Measurements from ENCODE around the gene WDR89.
"Not testable (repeated sequence)": the region's sequence is repeated elsewhere in the genome, so short reads cannot be mapped to it uniquely, and the experiment has no call there.

The WDR89 gene

GRCh38 chr14:63661881-63662280 is 20.2 kb upstream of the WDR89 start:
- not testable (repeated sequence) for H4K12ac ChIP-seq (ENCODE audit: low read depth, low read length); H3K4me2 ChIP-seq (ENCODE audit: low read length); H3K27me3 ChIP-seq (ENCODE audit: insufficient read depth, low read length); H3K23ac ChIP-seq (ENCODE audit: low read length); H3K4me1 ChIP-seq (ENCODE audit: control insufficient read depth in 1 of 2, insufficient read depth in 2 of 2, low read length in 2 of 2); H3K27ac ChIP-seq (ENCODE audit: low read depth, low read length); H3K9ac ChIP-seq (ENCODE audit: low read length); H3K79me2 ChIP-seq (ENCODE audit: control insufficient read depth, insufficient read depth, low read length, poor library complexity); H3K79me1 ChIP-seq (ENCODE audit: low read length); H2AK5ac ChIP-seq (ENCODE audit: low read length); H3K14ac ChIP-seq (ENCODE audit: low read length); H4K8ac ChIP-seq (ENCODE audit: low read depth, low read length); H4K91ac ChIP-seq (ENCODE audit: low read depth, low read length); H2BK5ac ChIP-seq (ENCODE audit: low read depth, low read length, poor library complexity); H2BK12ac ChIP-seq (ENCODE audit: low read length); H2AFZ ChIP-seq (ENCODE audit: insufficient read depth, low read length, poor library complexity); DNase-seq; H3K4me3 ChIP-seq (ENCODE audit: low read depth, low read length); H3K4ac ChIP-seq (ENCODE audit: low read depth, low read length); H3K36me3 ChIP-seq (ENCODE audit: control insufficient read depth in 1 of 2, insufficient read depth in 2 of 2, low read length in 2 of 2); H2BK120ac ChIP-seq (ENCODE audit: insufficient read depth, low read length, poor library complexity); H3K18ac ChIP-seq (ENCODE audit: low read length)
- peaks cover 11% of the 10 kb centered on the region for H3K9me3 ChIP-seq (ENCODE audit: insufficient read depth, low read depth, low read length)
- WGBS (ENCODE audit: extremely low coverage, insufficient coverage, insufficient read length): no CpG with 5 or more reads among the region's 10 CpGs

- peaks cover 12% of the 10 kb centered on the region for H3K79me1 ChIP-seq (ENCODE audit: low read length)
- H3K9me3 ChIP-seq (ENCODE audit: insufficient read depth, low read depth, low read length): peaks cover 11% of the 10 kb centered on the region
- no peak overlapping the region for H3K4ac ChIP-seq (ENCODE audit: low read depth, low read length)
- WGBS (ENCODE audit: extremely low coverage, insufficient coverage, insufficient read length): no CpG with 5 or more reads among the region's 4 CpGs
- no peak overlapping the region for H3K23ac ChIP-seq (ENCODE audit: low read length)
- no peak overlapping the region for H3K18ac ChIP-seq (ENCODE audit: low read length)
- DNase-seq: no peak
- H4K91ac ChIP-seq (ENCODE audit: low read depth, low read length): no peak overlapping the region
- no peaks in the 10 kb centered on the region for H3K79me2 ChIP-seq (ENCODE audit: control insufficient read depth, insufficient read depth, low read length, poor library complexity)
- H3K27me3 ChIP-seq (ENCODE audit: insufficient read depth, low read length): no peaks in the 10 kb centered on the region
- H2AFZ ChIP-seq (ENCODE audit: insufficient read depth, low read length, poor library complexity): peak overlapping the region; percentile 40
- H3K4me2 ChIP-seq (ENCODE audit: low read length): no peak overlapping the region
- H3K9ac ChIP-seq (ENCODE audit: low read length): no peak overlapping the region
- H3K14ac ChIP-seq (ENCODE audit: low read length): no peak overlapping the region
- no peak overlapping the region for H2BK120ac ChIP-seq (ENCODE audit: insufficient read depth, low read length, poor library complexity)
- H2BK5ac ChIP-seq (ENCODE audit: low read depth, low read length, poor library complexity): no peak overlapping the region
- H3K4me1 ChIP-seq (ENCODE audit: control insufficient read depth in 1 of 2, insufficient read depth in 2 of 2, low read length in 2 of 2): peaks cover 3 to 10% of the 10 kb centered on the region in 2 experiments
- no peak overlapping the region for H4K12ac ChIP-seq (ENCODE audit: low read depth, low read length)
- H3K36me3 ChIP-seq (ENCODE audit: control insufficient read depth in 1 of 2, insufficient read depth in 2 of 2, low read length in 2 of 2): peaks cover 4% of the 10 kb centered on the region in 2 experiments
- H2AK5ac ChIP-seq (ENCODE audit: low read length): no peak overlapping the region
- H3K4me3 ChIP-seq (ENCODE audit: low read depth, low read length): no peak overlapping the region
- H3K27ac ChIP-seq (ENCODE audit: low read depth, low read length): no peak overlapping the region
- H2BK12ac ChIP-seq (ENCODE audit: low read length): no peak overlapping the region
- H4K8ac ChIP-seq (ENCODE audit: low read depth, low read length): no peak overlapping the region
Measured at GRCh38 chr14:63659726-63660125, 18.1 kb upstream of the WDR89 start.

- Histone ChIP-seq H3K36me3 (ENCODE audit: control insufficient read depth in 1 of 2, insufficient read depth in 2 of 2, low read length in 2 of 2) (no peaks in the 10 kb centered on the region), H3K4me3 (ENCODE audit: low read depth, low read length) (no peak overlapping the region), H2AK5ac (ENCODE audit: low read length) (no peak overlapping the region), H4K12ac (ENCODE audit: low read depth, low read length) (no peak overlapping the region), H3K18ac (ENCODE audit: low read length) (no peak overlapping the region), H2BK12ac (ENCODE audit: low read length) (no peak overlapping the region), H3K4me1 (ENCODE audit: control insufficient read depth in 1 of 2, insufficient read depth in 2 of 2, low read length in 2 of 2) (peaks cover 3 to 6% of the 10 kb centered on the region in 2 experiments), H3K27me3 (ENCODE audit: insufficient read depth, low read length) (no peaks in the 10 kb centered on the region), H3K9me3 (ENCODE audit: insufficient read depth, low read depth, low read length) (no peaks in the 10 kb centered on the region), H2BK5ac (ENCODE audit: low read depth, low read length, poor library complexity) (no peak overlapping the region), H3K79me2 (ENCODE audit: control insufficient read depth, insufficient read depth, low read length, poor library complexity) (no peaks in the 10 kb centered on the region), H3K27ac (ENCODE audit: low read depth, low read length) (peak overlapping the region; percentile 74), H2BK120ac (ENCODE audit: insufficient read depth, low read length, poor library complexity) (no peak overlapping the region), H4K91ac (ENCODE audit: low read depth, low read length) (no peak overlapping the region), H3K4me2 (ENCODE audit: low read length) (no peak overlapping the region), H3K14ac (ENCODE audit: low read length) (no peak overlapping the region), H3K79me1 (ENCODE audit: low read length) (peaks cover 15% of the 10 kb centered on the region), H3K23ac (ENCODE audit: low read length) (no peak overlapping the region), H3K9ac (ENCODE audit: low read length) (no peak overlapping the region), H3K4ac (ENCODE audit: low read depth, low read length) (no peak overlapping the region), H2AFZ (ENCODE audit: insufficient read depth, low read length, poor library complexity) (no peak overlapping the region), H4K8ac (ENCODE audit: low read depth, low read length) (no peak overlapping the region)
- no CpG with 5 or more reads among the region's 4 CpGs for WGBS (ENCODE audit: extremely low coverage, insufficient coverage, insufficient read length)
- peak; percentile 90 to 98 for DNase-seq
Measured at GRCh38 chr14:63656194-63656593, 14.5 kb upstream of the WDR89 start.

DNA sequence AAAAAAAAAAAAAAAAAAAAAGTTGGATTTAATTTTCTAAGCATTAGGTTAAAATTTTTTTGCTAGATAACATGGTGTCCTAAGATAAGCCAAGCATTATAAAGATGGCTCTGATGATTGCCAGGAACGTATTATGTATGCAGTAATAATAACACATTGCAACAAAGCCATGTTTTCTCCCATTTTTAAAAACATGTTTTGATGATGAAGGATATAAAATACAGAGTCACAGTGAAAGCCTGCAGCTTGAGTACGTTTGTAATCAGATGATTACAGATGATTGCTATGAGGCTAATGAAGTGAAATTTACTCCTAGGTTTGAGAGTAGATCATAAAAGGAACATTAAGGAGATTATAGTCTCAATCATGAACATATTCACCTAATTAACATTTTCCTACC is 13.3 kb upstream of the WDR89 start:
- H3K9ac ChIP-seq (ENCODE audit: low read length): no peak overlapping the region
- H3K4me3 ChIP-seq (ENCODE audit: low read depth, low read length): no peak overlapping the region
- peaks cover 20% of the 10 kb centered on the region for H3K79me1 ChIP-seq (ENCODE audit: low read length)
- H2BK12ac ChIP-seq (ENCODE audit: low read length): no peak overlapping the region
- no peak overlapping the region for H2BK5ac ChIP-seq (ENCODE audit: low read depth, low read length, poor library complexity)
- H3K4me2 ChIP-seq (ENCODE audit: low read length): no peak overlapping the region
- no peak overlapping the region for H4K91ac ChIP-seq (ENCODE audit: low read depth, low read length)
- no peak overlapping the region for H3K4ac ChIP-seq (ENCODE audit: low read depth, low read length)
- no peak overlapping the region for H3K18ac ChIP-seq (ENCODE audit: low read length)
- peaks cover 7 to 10% of the 10 kb centered on the region in 2 experiments for H3K4me1 ChIP-seq (ENCODE audit: control insufficient read depth in 1 of 2, insufficient read depth in 2 of 2, low read length in 2 of 2)
- no peak overlapping the region for H2AK5ac ChIP-seq (ENCODE audit: low read length)
- H3K36me3 ChIP-seq (ENCODE audit: control insufficient read depth in 1 of 2, insufficient read depth in 2 of 2, low read length in 2 of 2): no peaks in the 10 kb centered on the region
- no peak overlapping the region for H4K12ac ChIP-seq (ENCODE audit: low read depth, low read length)
- no peak overlapping the region for H4K8ac ChIP-seq (ENCODE audit: low read depth, low read length)
- no peak overlapping the region for H3K23ac ChIP-seq (ENCODE audit: low read length)
- peak in 1 of 2 donors; percentile 80 for DNase-seq
- no peak overlapping the region for H3K14ac ChIP-seq (ENCODE audit: low read length)
- no peaks in the 10 kb centered on the region for H3K27me3 ChIP-seq (ENCODE audit: insufficient read depth, low read length)
- no CpG with 5 or more reads among the region's 2 CpGs for WGBS (ENCODE audit: extremely low coverage, insufficient coverage, insufficient read length)
- H3K27ac ChIP-seq (ENCODE audit: low read depth, low read length): no peak overlapping the region
- H3K79me2 ChIP-seq (ENCODE audit: control insufficient read depth, insufficient read depth, low read length, poor library complexity): peaks cover 2% of the 10 kb centered on the region
- H2AFZ ChIP-seq (ENCODE audit: insufficient read depth, low read length, poor library complexity): no peak overlapping the region
- no peak overlapping the region for H2BK120ac ChIP-seq (ENCODE audit: insufficient read depth, low read length, poor library complexity)
- H3K9me3 ChIP-seq (ENCODE audit: insufficient read depth, low read depth, low read length): no peaks in the 10 kb centered on the region

Measured in trophoblast cell (in vitro differentiated cells and primary cell).